Nephron progenitor cell (in vitro differentiated cells): ENCODE data around the gene ARL14.

Experiments used
- DNase-seq: peaks from one replicate; pipeline ENCODE4 v3.0.0; 2021
- H3K27ac Mint-ChIP-seq: 2 replicates; pipeline ENCODE4 v1.8.0; 2021; ENCODE audit warnings: mild to moderate bottlenecking, moderate library complexity, mixed read lengths
- H3K27me3 Mint-ChIP-seq: 2 replicates; pipeline ENCODE4 v1.8.0; 2021; ENCODE audit warnings: mild to moderate bottlenecking, low read depth, mixed read lengths; ENCODE audit not compliant: poor library complexity
- H3K36me3 Mint-ChIP-seq: 2 replicates; pipeline ENCODE4 v1.8.0; 2021; ENCODE audit warnings: low read depth, mixed read lengths
- H3K4me1 Mint-ChIP-seq: 2 replicates; pipeline ENCODE4 v1.8.0; 2021; ENCODE audit warnings: mixed read lengths
- H3K4me3 Mint-ChIP-seq: 2 replicates; pipeline ENCODE4 v1.8.0; 2021; ENCODE audit warnings: mild to moderate bottlenecking, moderate library complexity, mixed read lengths
- H3K9me3 Mint-ChIP-seq: 2 replicates; pipeline ENCODE4 v1.8.0; 2021; ENCODE audit warnings: mild to moderate bottlenecking, moderate library complexity, mixed read lengths
- TF ChIP-seq, protein P1 (sequence below): fragments of 200-600 bp; sonication (generic); IDR thresholded peaks from 2 replicates; pipeline ENCODE4 v1.5.0; 2021; ENCODE audit warnings: antibody characterized with exemption

Gene ARL14

DNA sequence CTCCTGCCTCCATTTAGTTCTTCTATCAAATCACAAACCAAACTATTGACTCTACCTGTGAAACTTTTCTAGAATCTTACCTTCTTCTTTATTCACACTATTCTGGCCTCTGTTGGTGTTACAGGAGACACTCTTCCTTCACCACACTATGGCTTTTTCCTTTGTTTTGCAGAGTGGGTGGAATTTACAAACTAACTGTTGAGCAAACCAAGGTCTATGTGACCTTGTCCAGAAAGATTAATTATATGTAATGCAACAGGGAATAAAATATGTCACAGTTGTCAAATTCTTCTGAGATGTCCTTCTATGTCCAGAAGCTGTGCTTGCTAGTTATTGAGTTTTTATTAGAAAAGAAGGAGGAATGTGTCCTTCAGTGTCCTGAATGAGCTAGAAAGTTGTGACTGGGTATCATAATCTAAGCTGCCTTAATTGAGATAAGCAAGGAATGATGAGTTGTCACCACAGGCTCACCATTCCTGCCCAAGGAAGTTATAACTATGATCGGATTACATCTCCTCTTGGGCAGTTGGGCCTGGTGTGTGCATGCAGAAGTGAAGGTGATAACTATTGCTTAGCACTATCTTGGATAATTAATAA lies 21.7 kb downstream of the ARL14 start:
- TF ChIP-seq, protein P1, sequence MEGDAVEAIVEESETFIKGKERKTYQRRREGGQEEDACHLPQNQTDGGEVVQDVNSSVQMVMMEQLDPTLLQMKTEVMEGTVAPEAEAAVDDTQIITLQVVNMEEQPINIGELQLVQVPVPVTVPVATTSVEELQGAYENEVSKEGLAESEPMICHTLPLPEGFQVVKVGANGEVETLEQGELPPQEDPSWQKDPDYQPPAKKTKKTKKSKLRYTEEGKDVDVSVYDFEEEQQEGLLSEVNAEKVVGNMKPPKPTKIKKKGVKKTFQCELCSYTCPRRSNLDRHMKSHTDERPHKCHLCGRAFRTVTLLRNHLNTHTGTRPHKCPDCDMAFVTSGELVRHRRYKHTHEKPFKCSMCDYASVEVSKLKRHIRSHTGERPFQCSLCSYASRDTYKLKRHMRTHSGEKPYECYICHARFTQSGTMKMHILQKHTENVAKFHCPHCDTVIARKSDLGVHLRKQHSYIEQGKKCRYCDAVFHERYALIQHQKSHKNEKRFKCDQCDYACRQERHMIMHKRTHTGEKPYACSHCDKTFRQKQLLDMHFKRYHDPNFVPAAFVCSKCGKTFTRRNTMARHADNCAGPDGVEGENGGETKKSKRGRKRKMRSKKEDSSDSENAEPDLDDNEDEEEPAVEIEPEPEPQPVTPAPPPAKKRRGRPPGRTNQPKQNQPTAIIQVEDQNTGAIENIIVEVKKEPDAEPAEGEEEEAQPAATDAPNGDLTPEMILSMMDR = no peak
- Mint-ChIP-seq H3K4me3 (no peak overlapping the region), H3K9me3 (no peaks in the 10 kb centered on the region), H3K27ac (no peak overlapping the region), H3K4me1 (peaks cover 7% of the 10 kb centered on the region), H3K36me3 (no peaks in the 10 kb centered on the region), H3K27me3 (no peaks in the 10 kb centered on the region)
- no peak for DNase-seq

DNA sequence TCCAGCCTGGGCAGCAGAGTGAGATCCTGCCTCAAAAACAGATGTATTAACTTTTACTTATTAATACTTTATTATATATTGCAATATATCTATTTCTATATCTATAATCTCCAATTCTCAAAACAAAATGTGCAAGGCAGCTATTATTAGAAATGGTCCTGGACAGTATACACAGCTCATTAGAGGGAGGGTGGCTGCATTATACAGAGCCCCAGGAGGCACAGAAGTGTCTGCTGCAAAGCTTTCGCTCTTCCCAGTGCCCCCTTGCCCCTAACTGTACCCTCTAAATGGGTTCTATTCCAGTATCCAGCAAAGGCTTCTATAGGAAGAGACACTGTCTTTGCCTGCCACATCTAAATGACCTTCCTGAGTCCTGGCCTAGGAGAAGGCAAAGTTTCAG lies 24.5 kb downstream of the ARL14 start:
- no peak overlapping the region for H3K27ac Mint-ChIP-seq
- TF ChIP-seq, protein P1 = no peak
- H3K27me3 Mint-ChIP-seq = no peaks in the 10 kb centered on the region
- no peaks in the 10 kb centered on the region for H3K36me3 Mint-ChIP-seq
- H3K4me3 Mint-ChIP-seq = no peak overlapping the region
- H3K9me3 Mint-ChIP-seq = no peaks in the 10 kb centered on the region
- H3K4me1 Mint-ChIP-seq = peaks cover 6% of the 10 kb centered on the region
- no peak for DNase-seq

DNA sequence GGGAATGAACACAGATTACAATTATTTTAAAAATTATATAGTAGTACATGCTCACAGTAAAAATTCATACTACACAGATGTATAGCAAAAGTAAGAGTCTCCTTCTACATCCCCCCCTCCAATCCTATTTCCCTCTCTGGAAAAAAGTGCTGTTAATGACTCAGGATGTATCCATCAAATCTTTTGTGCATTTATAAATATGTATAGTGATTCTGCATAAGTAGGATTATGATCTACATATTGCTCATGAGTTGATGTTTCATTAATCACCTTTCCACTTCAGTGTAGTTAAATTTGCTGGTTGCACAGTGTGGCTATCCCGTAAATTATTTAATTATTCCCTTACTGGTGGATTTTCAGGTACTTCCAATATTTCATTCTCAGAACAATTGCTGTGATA lies 25.3 kb downstream of the ARL14 start:
- H3K4me3 Mint-ChIP-seq = no peak overlapping the region
- no peaks in the 10 kb centered on the region for H3K36me3 Mint-ChIP-seq
- no peak overlapping the region for H3K27ac Mint-ChIP-seq
- H3K27me3 Mint-ChIP-seq = no peaks in the 10 kb centered on the region
- TF ChIP-seq, protein P1 = no peak
- DNase-seq = no peak
- peaks cover 6% of the 10 kb centered on the region for H3K4me1 Mint-ChIP-seq
- no peaks in the 10 kb centered on the region for H3K9me3 Mint-ChIP-seq

DNA sequence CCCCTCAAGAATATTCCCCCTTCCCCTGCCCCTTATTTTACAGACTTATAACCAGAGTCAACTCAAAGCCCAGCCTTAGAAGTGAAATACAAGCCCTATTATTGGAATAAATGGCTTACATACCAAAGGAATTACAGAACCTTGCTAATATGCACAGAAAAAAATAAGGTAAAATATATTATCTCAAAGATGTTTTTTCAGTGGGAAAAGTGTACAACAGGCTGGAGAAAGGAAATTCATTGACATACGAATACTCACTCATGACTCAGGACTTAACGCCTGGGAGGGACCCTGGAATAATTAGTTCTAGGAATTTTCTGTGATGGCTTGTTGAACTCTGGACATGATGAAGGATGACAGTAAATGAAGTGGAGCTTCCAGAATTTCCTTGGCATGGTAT lies 27.0 kb downstream of the ARL14 start:
- H3K4me3 Mint-ChIP-seq = no peak overlapping the region
- H3K9me3 Mint-ChIP-seq = no peaks in the 10 kb centered on the region
- DNase-seq = no peak
- H3K4me1 Mint-ChIP-seq = no peaks in the 10 kb centered on the region
- no peaks in the 10 kb centered on the region for H3K36me3 Mint-ChIP-seq
- TF ChIP-seq, protein P1 = no peak
- peaks cover 4% of the 10 kb centered on the region for H3K27me3 Mint-ChIP-seq
- H3K27ac Mint-ChIP-seq = no peak overlapping the region

DNA sequence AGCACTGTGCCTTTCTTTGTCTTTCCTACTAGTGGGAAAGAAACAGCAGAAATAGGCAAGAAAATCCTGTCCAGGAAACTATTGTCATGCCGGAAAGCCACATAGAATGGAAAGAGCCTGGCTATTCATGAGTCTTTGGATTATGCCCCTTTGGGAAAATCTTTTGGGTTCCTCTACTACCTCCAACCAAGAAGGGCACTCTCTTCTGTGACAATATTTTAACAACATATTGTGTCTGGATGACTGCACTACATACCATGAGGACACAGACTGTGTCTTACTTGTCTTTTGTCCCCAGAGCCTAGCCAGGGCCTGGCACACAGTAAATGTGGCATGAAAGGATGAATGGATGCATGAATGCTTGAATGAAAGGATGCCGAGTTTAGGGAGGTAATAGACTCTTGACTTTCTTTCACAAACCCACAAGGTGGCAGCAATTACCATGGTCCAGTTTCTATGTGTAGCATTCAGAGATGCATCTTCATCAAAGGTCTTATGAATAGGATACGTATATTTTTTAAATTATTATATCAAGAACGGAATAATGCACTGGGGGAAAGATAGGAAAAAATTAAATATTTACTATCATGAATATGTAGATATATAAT lies 30.3 kb downstream of the ARL14 start:
- Mint-ChIP-seq H3K4me3 (no peak overlapping the region), H3K9me3 (no peaks in the 10 kb centered on the region), H3K36me3 (no peaks in the 10 kb centered on the region), H3K27me3 (peaks cover 4% of the 10 kb centered on the region), H3K27ac (no peak overlapping the region), H3K4me1 (no peaks in the 10 kb centered on the region)
- peak; percentile 16 for DNase-seq
- TF ChIP-seq, protein P1 = peak; percentile 64
